ENCODE results near the gene PIGH. TPM values are rescaled to one million over a fixed set of nuclear protein-coding genes. Genes with fewer than 3 reads are reported as not detected.
"Not testable (repeated sequence)": the region's sequence is repeated elsewhere in the genome, so short reads cannot be mapped to it uniquely, and the experiment has no call there.

The PIGH gene
- total RNA-seq, 1 donor, result 16.8 TPM

GRCh38 chr14:67641480-67641879 is 41.4 kb upstream of the PIGH start:
- no peak for DNase-seq (ENCODE audit: low read depth)
- no peak for TF ChIP-seq CTCF (IDR thresholded peaks at IDR 0.05; ENCODE audit: insufficient read depth, low read length)
- H3K4me3 ChIP-seq (ENCODE audit: low read depth, low read length), result no peak overlapping the region

DNA sequence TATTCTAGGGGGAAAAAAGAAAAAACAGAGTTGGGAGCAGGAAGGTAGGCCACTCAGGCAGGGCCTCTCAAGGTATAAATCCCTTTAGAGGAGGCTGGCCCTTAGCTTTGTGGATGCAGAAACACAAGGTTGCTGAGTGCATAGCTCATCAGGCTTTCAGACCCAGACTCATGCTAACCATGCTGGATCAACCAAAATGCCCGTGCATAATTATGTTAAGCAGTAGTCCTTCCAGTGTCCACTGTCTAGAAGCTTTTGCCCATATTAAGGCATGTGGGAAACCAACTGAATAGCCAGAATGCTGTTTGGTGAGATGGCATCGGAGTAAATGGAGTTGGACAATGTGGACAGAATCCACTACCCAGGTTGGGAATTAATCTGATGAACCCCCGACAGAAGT is 38.6 kb upstream of the PIGH start:
- TF ChIP-seq CTCF (IDR thresholded peaks at IDR 0.05; ENCODE audit: insufficient read depth, low read length), result no peak
- H3K4me3 ChIP-seq (ENCODE audit: low read depth, low read length), result no peak overlapping the region
- DNase-seq (ENCODE audit: low read depth), result no peak

GRCh38 chr14:67636361-67636919 is 36.4 kb upstream of the PIGH start:
- peak; percentile 25 for DNase-seq (ENCODE audit: low read depth)
- no peak overlapping the region for H3K4me3 ChIP-seq (ENCODE audit: low read depth, low read length)
- no peak for TF ChIP-seq CTCF (IDR thresholded peaks at IDR 0.05; ENCODE audit: insufficient read depth, low read length)

DNA sequence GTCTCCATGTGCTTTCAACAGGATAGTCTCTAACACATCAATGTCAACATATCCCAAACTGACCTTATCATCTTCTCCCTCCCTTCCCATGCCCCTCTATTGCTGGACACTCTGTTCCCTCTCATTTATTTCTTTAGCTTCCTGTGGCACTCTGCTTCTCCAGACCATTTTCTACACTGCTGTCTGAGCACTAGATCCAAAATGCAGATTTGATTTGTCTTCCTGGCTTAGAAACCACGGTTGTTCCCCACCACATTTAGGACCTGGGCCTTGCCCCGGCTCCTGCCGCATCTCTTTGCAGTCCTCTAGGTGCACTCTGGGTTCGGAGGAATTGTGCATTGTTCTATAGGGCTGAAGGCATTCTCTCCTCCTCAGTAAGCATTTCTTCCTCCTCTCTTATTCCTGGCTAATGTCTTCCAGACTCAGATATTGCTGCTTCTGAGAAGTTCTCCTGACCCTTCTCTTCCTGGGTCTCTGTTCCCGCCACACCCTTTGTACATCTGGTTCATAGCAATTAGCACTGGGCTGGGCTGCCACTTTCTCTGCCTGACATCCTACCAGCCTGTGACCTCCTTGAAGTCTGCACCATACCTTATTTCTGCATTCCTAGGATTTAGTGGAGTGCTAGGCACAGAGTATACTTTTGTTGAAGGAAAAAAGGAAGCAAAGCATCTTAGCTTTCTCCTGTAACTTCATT is 33.5 kb upstream of the PIGH start:
- H3K4me3 ChIP-seq (ENCODE audit: low read depth, low read length), result no peak overlapping the region
- TF ChIP-seq CTCF (IDR thresholded peaks at IDR 0.05; ENCODE audit: insufficient read depth, low read length), result no peak
- DNase-seq (ENCODE audit: low read depth), result no peak

DNA sequence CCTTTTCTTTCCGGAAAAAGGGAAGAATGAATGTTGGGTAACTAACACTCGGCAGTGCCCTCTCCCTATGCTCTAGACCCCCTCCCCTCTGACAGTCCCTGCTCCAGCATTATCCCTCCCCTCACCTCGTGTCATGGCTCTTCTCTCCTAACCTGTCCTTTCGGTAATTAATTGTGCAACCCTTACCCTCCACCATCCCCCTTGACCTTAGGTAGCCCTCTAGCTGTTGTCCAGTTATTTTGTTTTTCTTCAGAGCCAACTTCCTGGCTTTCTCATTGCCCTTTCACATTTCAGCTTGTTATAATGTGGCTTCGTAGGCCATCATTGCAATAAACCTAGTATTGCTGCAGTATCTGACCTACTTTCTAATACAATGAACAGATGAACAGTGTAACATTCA is 30.9 kb upstream of the PIGH start:
- TF ChIP-seq CTCF (IDR thresholded peaks at IDR 0.05; ENCODE audit: insufficient read depth, low read length), result no peak
- no peak for DNase-seq (ENCODE audit: low read depth)
- H3K4me3 ChIP-seq (ENCODE audit: low read depth, low read length), result no peak overlapping the region

DNA sequence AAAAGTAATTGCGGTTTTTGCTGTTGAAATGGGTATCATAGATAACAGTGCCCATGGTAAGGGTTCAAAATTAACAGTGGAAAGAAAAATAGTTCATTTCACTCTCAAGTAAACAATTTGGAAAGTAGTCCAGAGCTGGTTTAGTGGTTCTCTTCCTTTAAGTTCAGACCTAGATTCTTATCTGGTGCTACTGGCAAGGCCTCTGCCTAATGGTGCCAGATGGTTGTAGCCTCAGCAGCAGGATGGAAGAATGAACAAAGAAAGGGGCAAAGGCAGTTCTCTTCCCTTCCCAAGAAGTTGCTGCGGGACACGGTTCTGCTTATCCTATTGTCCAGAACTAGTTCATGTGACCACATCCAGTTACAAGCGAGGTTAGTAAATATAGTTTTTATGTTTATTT is 30.1 kb upstream of the PIGH start:
- no peak for DNase-seq (ENCODE audit: low read depth)
- no peak for TF ChIP-seq CTCF (IDR thresholded peaks at IDR 0.05; ENCODE audit: insufficient read depth, low read length)
- no peak overlapping the region for H3K4me3 ChIP-seq (ENCODE audit: low read depth, low read length)

DNA sequence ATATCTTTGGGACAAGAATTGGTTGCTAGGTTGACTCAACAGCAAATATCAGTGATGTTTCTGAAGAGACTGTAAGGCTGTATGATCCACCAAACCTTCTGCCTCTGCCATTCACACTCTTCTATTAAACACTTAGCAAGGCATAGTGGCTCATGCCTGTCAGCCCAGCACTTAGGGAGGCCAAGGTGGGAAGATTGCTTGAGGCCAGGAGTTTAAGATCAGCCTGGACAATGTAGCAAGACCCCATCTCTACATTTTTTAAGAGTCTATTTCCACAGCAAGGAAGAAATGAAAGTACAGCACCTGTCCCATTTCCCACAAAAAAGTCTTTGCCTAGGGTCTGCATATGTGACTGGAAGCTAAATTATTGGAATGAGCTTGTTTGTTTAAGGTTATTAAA is 27.5 kb upstream of the PIGH start:
- no peak for TF ChIP-seq CTCF (IDR thresholded peaks at IDR 0.05; ENCODE audit: insufficient read depth, low read length)
- H3K4me3 ChIP-seq (ENCODE audit: low read depth, low read length), result no peak overlapping the region
- no peak for DNase-seq (ENCODE audit: low read depth)

DNA sequence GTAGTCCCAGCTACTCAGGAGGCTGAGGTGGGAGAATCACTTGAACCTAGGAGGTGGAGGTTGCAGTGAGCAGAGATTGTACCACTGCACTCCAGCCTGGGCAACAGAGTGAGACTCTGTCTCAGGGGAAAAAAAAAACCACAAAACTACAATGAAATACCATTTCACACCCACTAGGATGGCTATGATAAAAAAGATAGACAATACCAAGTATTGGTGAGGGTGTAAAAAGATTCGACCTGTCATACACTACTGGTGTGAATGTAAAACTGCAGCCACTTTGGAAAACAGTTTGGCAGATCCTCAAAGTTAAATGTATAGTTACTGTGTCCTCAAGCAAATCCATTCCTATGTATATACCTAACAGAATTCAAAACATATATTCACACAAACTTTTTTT is 26.1 kb upstream of the PIGH start:
- not testable (repeated sequence) for H3K4me3 ChIP-seq (ENCODE audit: low read depth, low read length); DNase-seq (ENCODE audit: low read depth)
